ENCODE measurements around the gene SLC37A4.

DNA sequence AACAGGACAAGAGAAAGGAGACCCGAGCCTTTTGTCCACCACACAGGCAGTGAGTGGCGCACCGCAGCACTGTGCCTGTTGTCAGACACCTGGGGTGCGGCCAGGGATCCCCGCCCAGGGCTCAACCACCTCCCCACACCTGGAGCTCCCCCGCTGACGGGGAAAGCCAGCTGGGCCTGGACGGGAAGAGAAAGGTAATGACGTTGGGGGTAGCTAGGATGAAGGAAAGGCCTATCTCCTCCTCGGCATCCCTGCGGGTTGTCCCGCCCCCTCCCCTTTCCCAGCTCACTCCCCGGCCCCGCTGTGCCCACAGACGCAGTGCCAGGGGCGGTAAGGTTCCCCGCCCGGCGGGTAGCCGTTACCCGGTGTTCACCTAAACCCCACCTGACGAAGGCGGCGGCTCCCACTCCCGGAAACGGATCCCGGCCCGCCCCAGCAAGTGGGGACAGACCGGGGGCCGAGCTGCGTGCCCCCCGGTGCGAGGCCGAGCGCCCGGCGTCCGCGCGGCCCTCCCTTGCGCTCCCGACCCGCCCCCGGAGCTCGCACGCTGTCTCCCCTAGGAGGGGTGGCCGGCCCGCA lies 25.8 kb upstream of the SLC37A4 start:
- TF ChIP-seq, protein P1, sequence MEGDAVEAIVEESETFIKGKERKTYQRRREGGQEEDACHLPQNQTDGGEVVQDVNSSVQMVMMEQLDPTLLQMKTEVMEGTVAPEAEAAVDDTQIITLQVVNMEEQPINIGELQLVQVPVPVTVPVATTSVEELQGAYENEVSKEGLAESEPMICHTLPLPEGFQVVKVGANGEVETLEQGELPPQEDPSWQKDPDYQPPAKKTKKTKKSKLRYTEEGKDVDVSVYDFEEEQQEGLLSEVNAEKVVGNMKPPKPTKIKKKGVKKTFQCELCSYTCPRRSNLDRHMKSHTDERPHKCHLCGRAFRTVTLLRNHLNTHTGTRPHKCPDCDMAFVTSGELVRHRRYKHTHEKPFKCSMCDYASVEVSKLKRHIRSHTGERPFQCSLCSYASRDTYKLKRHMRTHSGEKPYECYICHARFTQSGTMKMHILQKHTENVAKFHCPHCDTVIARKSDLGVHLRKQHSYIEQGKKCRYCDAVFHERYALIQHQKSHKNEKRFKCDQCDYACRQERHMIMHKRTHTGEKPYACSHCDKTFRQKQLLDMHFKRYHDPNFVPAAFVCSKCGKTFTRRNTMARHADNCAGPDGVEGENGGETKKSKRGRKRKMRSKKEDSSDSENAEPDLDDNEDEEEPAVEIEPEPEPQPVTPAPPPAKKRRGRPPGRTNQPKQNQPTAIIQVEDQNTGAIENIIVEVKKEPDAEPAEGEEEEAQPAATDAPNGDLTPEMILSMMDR (IDR thresholded peaks at IDR 0.05), result no peak
- TF ChIP-seq POLR2A (IDR thresholded peaks at IDR 0.05), result no peak
